ENCODE results near the gene PLOD3. TPM values are rescaled to one million over a fixed set of nuclear protein-coding genes. Genes with fewer than 3 reads are reported as not detected.

The PLOD3 gene
- total and polyA plus RNA-seq, 2 donors from 2014 or later = 53.5 to 78.8 TPM

DNA sequence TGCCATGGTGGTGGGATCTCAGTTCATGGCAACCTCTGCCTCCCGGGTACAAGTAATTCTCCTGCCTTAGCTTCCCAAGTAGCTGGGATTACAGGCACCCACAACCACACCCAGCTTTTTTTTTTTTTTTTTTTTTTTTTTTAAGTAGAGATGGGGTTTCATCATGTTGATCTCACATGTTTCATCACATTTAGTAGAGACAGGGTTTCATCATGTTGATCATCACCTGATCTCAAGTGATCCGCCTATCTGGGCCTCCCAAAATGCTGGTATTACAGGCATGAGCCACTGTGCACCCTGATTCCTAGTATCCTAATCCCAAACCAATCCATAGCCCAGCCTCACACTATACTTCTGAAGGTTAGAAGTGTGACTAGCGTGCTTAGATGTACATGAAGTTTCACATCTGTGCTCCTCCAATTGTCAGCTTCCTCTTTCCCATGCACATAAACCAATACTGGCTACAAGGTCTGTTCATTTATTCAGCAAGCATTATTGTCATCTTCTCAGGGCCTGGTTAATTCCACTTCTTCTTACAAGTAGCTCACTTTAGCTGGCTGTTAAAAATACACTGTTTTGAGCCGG is 30.4 kb downstream of the PLOD3 start:
- intact Hi-C loops (cut with DNase I) = no loop called here
- TF ChIP-seq, protein P1, sequence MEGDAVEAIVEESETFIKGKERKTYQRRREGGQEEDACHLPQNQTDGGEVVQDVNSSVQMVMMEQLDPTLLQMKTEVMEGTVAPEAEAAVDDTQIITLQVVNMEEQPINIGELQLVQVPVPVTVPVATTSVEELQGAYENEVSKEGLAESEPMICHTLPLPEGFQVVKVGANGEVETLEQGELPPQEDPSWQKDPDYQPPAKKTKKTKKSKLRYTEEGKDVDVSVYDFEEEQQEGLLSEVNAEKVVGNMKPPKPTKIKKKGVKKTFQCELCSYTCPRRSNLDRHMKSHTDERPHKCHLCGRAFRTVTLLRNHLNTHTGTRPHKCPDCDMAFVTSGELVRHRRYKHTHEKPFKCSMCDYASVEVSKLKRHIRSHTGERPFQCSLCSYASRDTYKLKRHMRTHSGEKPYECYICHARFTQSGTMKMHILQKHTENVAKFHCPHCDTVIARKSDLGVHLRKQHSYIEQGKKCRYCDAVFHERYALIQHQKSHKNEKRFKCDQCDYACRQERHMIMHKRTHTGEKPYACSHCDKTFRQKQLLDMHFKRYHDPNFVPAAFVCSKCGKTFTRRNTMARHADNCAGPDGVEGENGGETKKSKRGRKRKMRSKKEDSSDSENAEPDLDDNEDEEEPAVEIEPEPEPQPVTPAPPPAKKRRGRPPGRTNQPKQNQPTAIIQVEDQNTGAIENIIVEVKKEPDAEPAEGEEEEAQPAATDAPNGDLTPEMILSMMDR (IDR thresholded peaks at IDR 0.05; ENCODE audit: borderline replicate concordance, extremely low read depth, insufficient read depth) = no peak
- Histone ChIP-seq H3K4me3 (ENCODE audit: low read length in 3 of 3) (no peak overlapping the region), H3K27me3 (ENCODE audit: control insufficient read depth, insufficient read depth, low read length) (no peaks in the 10 kb centered on the region), H3K4me1 (ENCODE audit: control insufficient read depth in 2 of 3, insufficient read depth in 2 of 3, low read depth in 1 of 3, low read length in 3 of 3) (no peaks in the 10 kb centered on the region), H3K9me3 (ENCODE audit: control insufficient read depth in 2 of 3, insufficient read depth in 1 of 3, low read length in 3 of 3) (no peaks in the 10 kb centered on the region), H3K36me3 (ENCODE audit: control insufficient read depth in 2 of 3, insufficient read depth in 3 of 3, low read length in 3 of 3) (no peaks in the 10 kb centered on the region), H3K9ac (ENCODE audit: low read length in 3 of 3) (no peak overlapping the region), H3K27ac (ENCODE audit: low read depth in 2 of 2, low read length in 2 of 2) (no peak overlapping the region)
- DNase-seq (no peak), FAIRE-seq (no peak)

DNA sequence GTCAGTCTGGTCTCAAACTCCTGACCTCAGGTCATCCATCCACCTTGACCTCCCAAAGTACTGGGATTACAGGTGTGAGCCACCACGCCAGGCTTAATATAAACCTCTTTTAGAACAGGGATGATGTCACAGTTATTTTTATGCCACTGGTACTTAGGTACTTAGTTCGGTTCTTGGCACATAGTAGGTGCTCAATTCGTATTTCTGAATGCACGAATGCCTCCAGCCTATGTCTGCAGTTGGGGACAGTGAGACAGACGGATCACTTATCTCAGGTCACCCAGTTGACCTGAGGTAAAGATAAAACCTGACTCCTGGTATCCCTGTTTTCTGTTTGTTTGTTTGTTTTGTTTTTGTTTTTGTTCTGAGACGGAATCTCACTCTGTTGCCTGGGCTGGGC is 31.2 kb downstream of the PLOD3 start:
- Histone ChIP-seq H3K4me1 (ENCODE audit: control insufficient read depth in 2 of 3, insufficient read depth in 2 of 3, low read depth in 1 of 3, low read length in 3 of 3) (no peaks in the 10 kb centered on the region), H3K9me3 (ENCODE audit: control insufficient read depth in 2 of 3, insufficient read depth in 1 of 3, low read length in 3 of 3) (no peaks in the 10 kb centered on the region), H3K4me3 (ENCODE audit: low read length in 3 of 3) (no peak overlapping the region), H3K27ac (ENCODE audit: low read depth in 2 of 2, low read length in 2 of 2) (no peak overlapping the region), H3K9ac (ENCODE audit: low read length in 3 of 3) (no peak overlapping the region), H3K36me3 (ENCODE audit: control insufficient read depth in 2 of 3, insufficient read depth in 3 of 3, low read length in 3 of 3) (no peaks in the 10 kb centered on the region), H3K27me3 (ENCODE audit: control insufficient read depth, insufficient read depth, low read length) (no peaks in the 10 kb centered on the region)
- DNase-seq = no peak
- TF ChIP-seq, protein P1 (IDR thresholded peaks at IDR 0.05; ENCODE audit: borderline replicate concordance, extremely low read depth, insufficient read depth) = no peak
- no peak for FAIRE-seq
- intact Hi-C loops (cut with DNase I) = no loop called here

DNA sequence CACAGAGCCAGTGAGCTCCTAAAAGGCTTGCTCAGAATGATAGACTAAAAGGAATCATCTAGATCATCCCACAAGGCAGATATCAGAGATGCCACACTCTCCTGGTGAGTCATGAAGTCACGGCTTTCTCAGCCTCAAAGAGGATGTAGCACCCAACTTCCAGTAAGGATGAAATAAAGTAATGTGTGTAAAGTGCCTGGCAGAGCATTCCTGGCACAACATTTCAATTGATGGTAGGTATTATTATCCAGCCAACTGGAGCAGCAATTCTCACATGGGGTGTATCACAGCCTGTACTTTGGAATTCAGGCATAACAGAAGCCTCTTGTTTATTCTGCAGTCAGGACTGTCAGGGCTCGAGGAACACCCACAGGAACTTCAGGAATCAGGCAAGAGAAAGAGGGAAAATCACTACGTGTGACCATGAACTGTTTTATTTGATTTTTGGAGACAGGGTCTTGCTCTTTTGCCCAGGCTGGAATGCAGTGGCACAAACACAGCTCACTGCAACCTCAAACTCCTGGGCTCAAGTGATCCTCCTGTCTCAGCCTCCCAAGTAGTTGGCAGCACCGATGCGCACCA is 32.0 kb downstream of the PLOD3 start:
- intact Hi-C loops (cut with DNase I) = no loop called here
- peaks cover 7% of the 10 kb centered on the region for H3K27me3 ChIP-seq (ENCODE audit: control insufficient read depth, insufficient read depth, low read length)
- no peak overlapping the region for H3K27ac ChIP-seq (ENCODE audit: low read depth in 2 of 2, low read length in 2 of 2)
- FAIRE-seq (no peak), DNase-seq (no peak)
- no peak overlapping the region for H3K9ac ChIP-seq (ENCODE audit: low read length in 3 of 3)
- H3K4me1 ChIP-seq (ENCODE audit: control insufficient read depth in 2 of 3, insufficient read depth in 2 of 3, low read depth in 1 of 3, low read length in 3 of 3) = no peaks in the 10 kb centered on the region
- no peaks in the 10 kb centered on the region for H3K36me3 ChIP-seq (ENCODE audit: control insufficient read depth in 2 of 3, insufficient read depth in 3 of 3, low read length in 3 of 3)
- no peak overlapping the region for H3K4me3 ChIP-seq (ENCODE audit: low read length in 3 of 3)
- TF ChIP-seq, protein P1 (IDR thresholded peaks at IDR 0.05; ENCODE audit: borderline replicate concordance, extremely low read depth, insufficient read depth) = no peak
- H3K9me3 ChIP-seq (ENCODE audit: control insufficient read depth in 2 of 3, insufficient read depth in 1 of 3, low read length in 3 of 3) = no peaks in the 10 kb centered on the region
